ENCODE results near the gene MCM9. TPM values are rescaled to one million over a fixed set of nuclear protein-coding genes. Genes with fewer than 3 reads are reported as not detected.

MCM9 gene
- total and polyA plus RNA-seq, 11 donors, result 2.1 to 8.5 (median 4.8) TPM

- H3K4me3 ChIP-seq, result no peak overlapping the region
- no peaks in the 10 kb centered on the region for H3K36me3 ChIP-seq
- 97 to 100% (median 100%) methylated on average over 1 of the region's 1 CpG for WGBS, 4 donors
- no peak for DNase-seq
- H3K27me3 ChIP-seq, result no peaks in the 10 kb centered on the region
- peaks cover 0 to 13% (median 4%) of the 10 kb centered on the region in 12 donors for H3K4me1 ChIP-seq
- no peaks in the 10 kb centered on the region for H3K9me3 ChIP-seq
- intact Hi-C loops (cut with DNase I), result no loop called here
- TF ChIP-seq POLR2A (IDR thresholded peaks at IDR 0.05) (no peak), CTCF (IDR thresholded peaks at IDR 0.05) (no peak)
- no peak overlapping the region for H3K27ac ChIP-seq
- no peak for ATAC-seq
These were observed 58.8 kb downstream of the MCM9 start for GRCh38 chr6:118876198-118876597.

GRCh38 chr6:118875672-118876071 lies 59.3 kb downstream of the MCM9 start:
- DNase-seq, result no peak
- Histone ChIP-seq H3K9me3 (no peaks in the 10 kb centered on the region), H3K27ac (no peak overlapping the region), H3K27me3 (no peaks in the 10 kb centered on the region), H3K36me3 (no peaks in the 10 kb centered on the region), H3K4me1 (peaks cover 0 to 9% (median under 1%) of the 10 kb centered on the region in 12 donors), H3K4me3 (no peak overlapping the region)
- TF ChIP-seq POLR2A (IDR thresholded peaks at IDR 0.05) (no peak), CTCF (IDR thresholded peaks at IDR 0.05) (no peak)
- no peak for ATAC-seq
- WGBS, 4 donors, result 93 to 96% (median 95%) methylated on average over 2 of the region's 2 CpGs
- intact Hi-C loops (cut with DNase I), result no loop called here

- no peak overlapping the region for H3K27ac ChIP-seq
- ATAC-seq, result no peak
- H3K4me1 ChIP-seq, result peaks cover 0 to 11% (median 0%) of the 10 kb centered on the region in 12 donors
- intact Hi-C loops (cut with DNase I), result no loop called here
- TF ChIP-seq POLR2A (IDR thresholded peaks at IDR 0.05) (no peak), CTCF (IDR thresholded peaks at IDR 0.05) (no peak)
- no peaks in the 10 kb centered on the region for H3K36me3 ChIP-seq
- 86 to 93% (median 90%) methylated on average over 2 of the region's 2 CpGs for WGBS, 4 donors
- H3K4me3 ChIP-seq, result no peak overlapping the region
- peaks cover 0 to 13% (median 0%) of the 10 kb centered on the region in 12 donors for H3K9me3 ChIP-seq
- H3K27me3 ChIP-seq, result no peaks in the 10 kb centered on the region
- DNase-seq, result no peak
These were observed 61.7 kb downstream of the MCM9 start for GRCh38 chr6:118873239-118873638.

GRCh38 chr6:118872726-118873125 lies 62.2 kb downstream of the MCM9 start:
- DNase-seq (no peak), ATAC-seq (no peak)
- Histone ChIP-seq H3K27me3 (no peaks in the 10 kb centered on the region), H3K27ac (no peak overlapping the region), H3K4me3 (no peak overlapping the region), H3K36me3 (no peaks in the 10 kb centered on the region), H3K9me3 (peaks cover 0 to 13% (median 0%) of the 10 kb centered on the region in 12 donors), H3K4me1 (peaks cover 0 to 11% (median 0%) of the 10 kb centered on the region in 12 donors)
- TF ChIP-seq POLR2A (IDR thresholded peaks at IDR 0.05) (no peak), CTCF (IDR thresholded peaks at IDR 0.05) (no peak)
- intact Hi-C loops (cut with DNase I), result no loop called here
- WGBS, 4 donors, result 91 to 97% (median 93%) methylated on average over 2 of the region's 2 CpGs

Measured in heart left ventricle (tissue), 16 donors.